ENCODE results near the gene APOM.

APOM gene

GRCh38 chr6:31631681-31632278, 23.9 kb upstream of the APOM start:
- no peak for FAIRE-seq

- no peak for FAIRE-seq
Observed at GRCh38 chr6:31632279-31632946, 23.3 kb upstream of the APOM start.

DNA sequence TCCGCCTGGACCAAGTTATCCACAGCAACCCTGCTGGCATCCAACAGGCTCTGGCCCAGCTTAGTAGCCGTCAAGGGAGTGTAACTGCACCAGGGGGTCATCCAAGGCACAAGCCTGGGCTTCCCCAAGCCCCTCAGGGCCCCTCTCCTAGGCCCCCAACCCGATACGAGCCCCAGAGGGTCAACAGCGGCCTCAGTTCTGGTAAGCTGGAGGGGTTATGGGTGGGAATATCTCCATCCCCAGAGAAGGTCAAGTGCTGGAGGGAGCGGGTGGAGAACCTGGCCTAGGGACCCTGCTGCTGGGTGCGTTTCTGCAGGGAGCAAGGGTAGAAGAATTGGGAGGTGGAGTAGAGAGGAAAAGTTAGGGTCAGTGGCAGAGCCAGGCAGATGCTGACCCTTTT, 22.2 kb upstream of the APOM start:
- no peak for FAIRE-seq

DNA sequence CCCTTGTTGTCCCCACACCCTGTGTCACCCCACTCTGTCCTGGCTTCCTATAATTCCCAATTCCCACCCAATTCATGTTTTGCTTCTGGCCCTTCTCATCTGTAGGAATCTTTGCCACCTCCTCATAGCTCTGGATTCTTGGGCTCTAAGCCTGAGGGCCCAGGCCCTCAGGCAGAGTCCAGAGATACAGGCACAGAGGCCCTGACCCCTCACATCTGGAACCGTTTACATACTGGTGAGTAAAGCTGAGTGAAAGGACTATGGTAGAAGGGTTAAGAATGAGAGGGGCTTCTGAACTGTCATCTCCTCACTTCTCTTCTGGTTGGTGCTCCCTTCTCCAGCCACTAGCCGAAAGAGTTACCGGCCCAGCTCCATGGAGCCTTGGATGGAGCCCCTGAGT, 21.6 kb upstream of the APOM start:
- no peak for FAIRE-seq

- no peak for FAIRE-seq
Observed at GRCh38 chr6:31634969-31635575, 20.6 kb upstream of the APOM start.

- no peak for FAIRE-seq
Observed at GRCh38 chr6:31636698-31637596, 18.7 kb upstream of the APOM start.

DNA sequence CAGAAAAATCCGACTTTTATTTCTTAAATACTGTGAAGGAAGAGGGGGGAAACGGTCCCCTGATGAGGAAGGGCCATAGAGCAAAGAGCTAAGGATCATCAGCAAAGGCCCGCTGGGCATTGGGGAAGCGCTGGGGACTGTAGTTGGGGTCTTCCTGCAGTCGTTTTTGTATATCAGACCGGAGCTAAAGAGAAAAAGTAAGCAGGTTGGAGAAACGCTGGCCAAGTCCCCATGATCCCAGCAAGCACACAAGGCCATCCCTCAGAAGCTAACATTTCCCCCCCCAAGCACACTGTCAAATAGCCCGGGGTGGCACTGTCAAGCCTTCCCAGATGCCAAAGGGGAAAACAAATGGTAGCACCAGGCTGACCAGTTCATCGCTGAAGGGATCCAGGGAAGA, 16.7 kb upstream of the APOM start:
- FAIRE-seq, result no peak

DNA sequence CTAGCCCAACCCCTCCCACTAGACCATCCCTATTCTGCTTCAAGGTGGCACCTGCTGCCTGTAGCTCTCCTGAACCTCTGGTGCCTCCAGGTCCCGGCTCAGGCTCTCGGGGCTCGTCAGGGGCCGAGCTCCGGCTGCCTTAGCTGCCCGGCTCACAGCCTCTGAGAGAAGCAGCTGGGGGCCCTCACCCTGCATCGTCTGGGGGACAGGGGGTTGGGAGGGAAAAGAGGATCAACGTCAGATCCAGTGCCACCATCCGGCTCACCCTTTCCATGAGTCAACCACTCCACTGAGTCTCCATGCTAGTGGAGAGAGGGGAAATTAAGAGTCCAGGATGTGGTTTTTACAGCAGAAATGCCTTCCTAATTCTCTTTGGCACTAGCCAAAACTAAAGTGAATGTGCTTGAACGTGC, 16.2 kb upstream of the APOM start:
- no peak for FAIRE-seq

GRCh38 chr6:31640612-31641011, 15.1 kb upstream of the APOM start:
- FAIRE-seq, result no peak

DNA sequence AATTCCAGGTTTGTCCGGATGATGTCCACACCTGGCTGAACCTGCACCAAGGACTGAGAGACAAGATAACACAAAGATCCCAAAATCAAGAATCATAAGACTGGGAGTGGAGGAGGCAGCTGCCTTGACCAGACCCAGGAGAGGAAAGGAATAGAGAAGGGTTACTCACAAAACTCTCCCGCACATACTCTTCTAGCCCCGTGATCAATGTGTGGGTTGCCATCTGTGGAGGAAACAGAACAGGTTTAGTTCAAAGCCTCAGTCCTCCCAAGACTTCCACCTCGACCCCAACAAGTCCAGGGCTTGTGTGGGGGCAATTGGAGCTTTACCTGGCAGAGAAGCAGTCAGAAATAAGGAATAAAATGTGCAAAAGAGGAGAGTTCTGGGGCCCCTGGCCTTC, 14.3 kb upstream of the APOM start:
- FAIRE-seq, result no peak

- no peak for FAIRE-seq
Observed at GRCh38 chr6:31642798-31643570, 12.7 kb upstream of the APOM start.

GRCh38 chr6:31643818-31644454, 11.8 kb upstream of the APOM start:
- FAIRE-seq, result no peak

DNA sequence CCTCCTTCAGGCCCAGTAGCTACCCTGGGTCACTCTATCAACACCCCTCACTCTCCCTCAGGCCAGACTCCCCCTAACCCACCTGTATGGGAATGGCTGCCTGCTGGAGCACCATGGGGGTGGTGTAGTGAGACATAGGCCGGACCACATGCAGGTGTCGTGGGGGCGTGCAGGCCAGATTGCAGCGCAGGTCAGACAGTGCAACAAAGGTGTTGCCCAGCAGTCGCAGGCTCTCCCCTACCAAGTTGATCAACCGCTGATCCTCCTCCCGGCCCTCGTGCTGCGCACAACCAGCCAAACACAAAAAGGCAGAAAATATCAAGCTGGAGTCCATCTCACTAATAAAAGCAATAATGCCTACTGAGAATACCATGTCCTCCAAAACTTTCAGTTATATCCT, 10.4 kb upstream of the APOM start:
- FAIRE-seq, result no peak

GRCh38 chr6:31651602-31652191, 4.0 kb upstream of the APOM start:
- no peak for FAIRE-seq

DNA sequence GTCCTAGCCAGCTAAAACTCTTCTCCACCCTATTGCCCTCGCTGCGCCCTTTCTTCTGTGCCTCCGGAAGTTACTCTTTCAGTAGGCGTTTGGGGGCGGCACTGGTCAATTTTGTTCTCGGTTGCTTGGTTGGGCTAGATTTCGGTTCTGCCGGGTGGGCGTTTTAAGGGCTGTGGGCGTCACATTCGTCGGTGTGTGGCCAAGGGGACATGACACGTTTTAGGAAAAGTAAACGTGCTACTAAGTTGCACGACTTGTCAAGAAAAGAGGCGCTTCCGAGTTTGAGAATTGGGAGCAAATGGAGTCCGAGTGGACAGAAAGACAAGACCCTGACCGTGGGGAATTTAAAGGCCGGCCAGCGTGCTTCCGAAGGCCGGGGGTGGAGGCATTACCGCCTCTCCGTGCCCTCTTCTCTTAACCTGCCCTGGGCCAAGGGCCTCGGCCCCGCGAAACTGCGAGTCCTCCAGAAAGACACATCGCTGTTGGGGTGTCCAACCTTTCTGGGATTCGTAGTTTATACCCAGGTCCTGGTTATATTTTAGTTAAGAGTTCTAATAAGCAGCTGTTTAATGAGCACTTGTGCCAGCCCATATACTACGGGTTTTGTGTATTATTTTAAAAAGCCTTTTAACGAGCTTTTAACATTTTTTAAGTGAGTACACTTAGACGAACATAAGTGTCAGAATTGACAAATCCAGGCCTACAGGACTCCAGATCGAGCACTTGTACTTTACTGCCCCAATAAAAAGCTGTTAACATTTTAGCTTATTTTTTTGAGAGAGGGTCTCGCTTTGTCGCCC, 2.6 kb upstream of the APOM start:
- FAIRE-seq, result no peak

DNA sequence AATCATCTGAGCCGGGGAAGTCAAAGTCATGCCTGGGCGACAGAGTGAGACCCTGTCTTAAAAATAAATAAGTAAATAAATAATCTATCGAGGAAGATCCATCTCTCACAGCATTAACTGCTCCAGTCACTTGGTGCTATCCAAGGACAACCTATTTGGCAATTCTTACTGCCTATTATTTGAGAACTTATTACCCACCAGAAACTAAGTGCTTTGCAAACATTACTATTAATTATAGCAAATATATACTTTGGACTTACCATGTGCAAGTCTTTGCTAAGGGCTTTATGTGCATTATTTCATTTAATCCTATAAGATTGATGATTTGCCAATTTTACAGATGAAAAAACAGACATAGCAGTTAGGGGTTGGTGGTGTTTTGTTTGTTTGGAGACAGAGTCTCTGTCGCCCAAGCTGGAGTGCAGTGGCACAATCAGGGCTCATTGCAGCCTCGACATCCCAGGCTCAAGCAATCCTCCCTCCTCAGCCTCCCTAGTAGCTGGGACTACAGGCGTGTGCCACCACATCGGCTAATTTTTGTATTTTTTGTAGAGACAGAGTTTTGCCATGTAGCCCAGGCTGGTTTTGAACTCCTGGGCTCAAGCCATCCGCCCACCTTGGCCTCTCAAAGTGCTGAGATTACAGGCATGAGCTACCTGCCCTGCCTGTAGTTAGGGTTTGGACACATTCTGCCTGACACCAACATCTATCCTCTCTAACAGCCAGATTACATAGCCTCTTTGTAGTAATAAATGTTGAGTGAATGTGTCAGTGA, 933 bp upstream of the APOM start:
- FAIRE-seq, result no peak

DNA sequence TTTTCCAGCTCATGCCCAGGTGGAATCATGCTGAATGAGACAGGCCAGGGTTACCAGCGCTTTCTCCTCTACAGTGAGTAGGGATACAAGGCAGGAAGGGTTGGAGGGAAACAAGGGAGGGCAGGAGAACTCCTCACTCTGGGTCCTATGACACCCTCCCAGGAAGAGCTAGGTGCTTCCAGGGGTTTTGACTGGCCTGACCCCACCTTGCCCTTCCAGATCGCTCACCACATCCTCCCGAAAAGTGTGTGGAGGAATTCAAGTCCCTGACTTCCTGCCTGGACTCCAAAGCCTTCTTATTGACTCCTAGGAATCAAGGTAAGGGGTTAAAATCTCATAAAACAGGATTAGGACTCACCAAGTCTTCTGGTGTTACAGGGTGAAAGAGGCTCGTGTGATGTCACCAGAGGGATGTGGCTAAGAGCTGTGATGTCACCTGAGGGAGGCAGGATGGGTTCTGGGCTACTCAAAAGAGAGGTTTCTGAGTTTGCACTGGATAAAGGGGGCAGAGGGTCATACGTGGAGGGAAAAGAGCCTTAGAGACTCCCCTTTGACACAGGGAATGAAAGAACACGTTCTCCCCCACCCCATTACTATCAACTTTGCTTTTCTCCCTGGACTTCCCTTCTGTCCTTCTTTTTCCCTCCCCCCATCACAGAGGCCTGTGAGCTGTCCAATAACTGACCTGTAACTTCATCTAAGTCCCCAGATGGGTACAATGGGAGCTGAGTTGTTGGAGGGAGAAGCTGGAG, 1.9 kb downstream of the APOM start:
- no peak for FAIRE-seq

GRCh38 chr6:31658158-31658688, 2.5 kb downstream of the APOM start:
- no peak for FAIRE-seq

Measured in colon (tissue), 2 donors.